PC-3 (cell line): ENCODE measurements around the gene LRRFIP2. TPM values are rescaled to one million over a fixed set of nuclear protein-coding genes. Genes with fewer than 3 reads are reported as not detected.
"Not testable (repeated sequence)": the region's sequence is repeated elsewhere in the genome, so short reads cannot be mapped to it uniquely, and the experiment has no call there.

Experiments used
- ATAC-seq: fragments of 200-7000 bp; cut with Tn5 transposase; 2 replicates; pipeline ENCODE4 v1.9.1; 2020; ENCODE audit warnings: mild to moderate bottlenecking, moderate library complexity
- BruUV-seq: library from RNA; stranded (reverse); fragments of 400-500 nt; replicated peaks from 2 replicates; lab custom pipeline; 2021; lab: Mats Ljungman, UMichigan
- CTCF ChIA-PET: fragments of 300-600 bp; sonication (Branson Sonifier 250); formaldehyde crosslinking; loops from one replicate; lab custom pipeline; 2022; ENCODE audit warnings: antibody characterized with exemption; lab: Charles Lee
- POLR2A ChIA-PET: fragments of 300-600 bp; sonication (Branson Sonifier 250); formaldehyde crosslinking; loops from one replicate; lab custom pipeline; 2022; ENCODE audit warnings: antibody characterized with exemption; ENCODE audit not compliant: unreplicated experiment; lab: Charles Lee
- DNase-seq: peaks from one replicate; pipeline ENCODE4 v3.0.0-alpha.2; 2015
- H2AFZ ChIP-seq: fragments of 300-600 bp; sonication (generic); 2 replicates; pipeline ENCODE4 v1.6.0; 2016; ENCODE audit warnings: antibody characterized with exemption, low read length
- H3F3A ChIP-seq: fragments of 300-600 bp; sonication (generic); one replicate; pipeline ENCODE4 v1.6.0; 2017; ENCODE audit warnings: antibody characterized with exemption, low read length, control low read depth, mild to moderate bottlenecking; ENCODE audit not compliant: unreplicated experiment
- H3K27ac ChIP-seq: fragments of 300-600 bp; sonication (generic); 2 replicates; pipeline ENCODE4 v1.5.1; 2016; ENCODE audit warnings: mild to moderate bottlenecking, low read length
- H3K27me3 ChIP-seq: fragments of 300-600 bp; sonication (generic); 2 replicates; pipeline ENCODE4 v1.6.1; 2016; ENCODE audit warnings: low read length, mixed read lengths
- H3K36me3 ChIP-seq: fragments of 300-600 bp; sonication (generic); 2 replicates; pipeline ENCODE4 v1.6.1; 2016; ENCODE audit warnings: low read depth, mixed run types, low read length, mixed read lengths
- H3K4me1 ChIP-seq: fragments of 300-600 bp; sonication (generic); 2 replicates; pipeline ENCODE4 v1.5.1; 2016; ENCODE audit warnings: low read length; ENCODE audit not compliant: insufficient read depth
- H3K4me2 ChIP-seq: fragments of 300-600 bp; sonication (generic); 2 replicates; pipeline ENCODE4 v1.6.0; 2016; ENCODE audit warnings: low read length
- H3K4me3 ChIP-seq: fragments of 300-600 bp; sonication (generic); 2 replicates; pipeline ENCODE4 v1.5.1; 2016; ENCODE audit warnings: mild to moderate bottlenecking, low read length, mixed read lengths
- H3K79me2 ChIP-seq: fragments of 300-600 bp; sonication (generic); 2 replicates; pipeline ENCODE4 v1.6.1; 2017; ENCODE audit warnings: low read length, mixed read lengths
- H3K9ac ChIP-seq: fragments of 300-600 bp; sonication (generic); 2 replicates; pipeline ENCODE4 v1.6.0; 2016; ENCODE audit warnings: mild to moderate bottlenecking, low read length
- H3K9me2 ChIP-seq: fragments of 300-600 bp; sonication (generic); replicated peaks from 2 replicates; pipeline ENCODE4 v1.6.1; 2016; ENCODE audit warnings: mixed run types, low read length, mixed read lengths
- H3K9me3 ChIP-seq: fragments of 300-600 bp; sonication (generic); 2 replicates; pipeline ENCODE4 v1.6.1; 2016; ENCODE audit warnings: low read length, mixed read lengths
- H4K20me1 ChIP-seq: fragments of 300-600 bp; sonication (generic); 2 replicates; pipeline ENCODE4 v1.6.1; 2016; ENCODE audit warnings: low read length, mixed read lengths
- CTCF ChIP-seq: fragments of 300-600 bp; sonication (generic); conservative IDR thresholded peaks from 2 replicates; pipeline ENCODE4 v1.5.1; 2017; ENCODE audit warnings: antibody characterized with exemption, low read depth, mild to moderate bottlenecking, low read length
- EZH2 ChIP-seq: fragments of 300-600 bp; sonication (generic); IDR thresholded peaks from one replicate; pipeline ENCODE4 v1.6.1; 2017; ENCODE audit warnings: antibody characterized with exemption, mild to moderate bottlenecking, low read length; ENCODE audit not compliant: unreplicated experiment
- EZH2phosphoT487 ChIP-seq: fragments of 300-600 bp; sonication (generic); IDR thresholded peaks from 2 replicates; pipeline ENCODE4 v1.6.1; 2018; ENCODE audit warnings: mild to moderate bottlenecking, antibody characterized with exemption, low read length, borderline replicate concordance
- intact Hi-C: fragments of 100-400 bp; cut with micrococcal nuclease; formaldehyde crosslinking; loops from 2 replicates; pipeline ENCODE4 v1.9.0; 2023
- total RNA-seq: library from RNA; depleted of rRNA; stranded (reverse); fragments of >200 nt; gene quantifications from 2 replicates; pipeline ENCODE4 v1.2.3, GENCODE V29; 2014

Gene LRRFIP2
- total RNA-seq, 1 experiment from 2014 or later: 54.7 TPM

- Histone ChIP-seq H4K20me1 (no peaks in the 10 kb centered on the region), H3K4me3 (no peak overlapping the region), H2AFZ (no peak overlapping the region), H3K9me2 (no peaks in the 10 kb centered on the region), H3K27ac (no peak overlapping the region), H3F3A (peaks cover 3% of the 10 kb centered on the region), H3K36me3 (no peaks in the 10 kb centered on the region), H3K9me3 (no peaks in the 10 kb centered on the region), H3K79me2 (no peaks in the 10 kb centered on the region), H3K27me3 (no peaks in the 10 kb centered on the region), H3K9ac (no peak overlapping the region), H3K4me1 (peaks cover 13% of the 10 kb centered on the region), H3K4me2 (no peak overlapping the region)
- TF ChIP-seq EZH2phosphoT487 (no peak), CTCF (no peak), EZH2 (no peak)
- ChIA-PET POLR2A (no interaction called here), CTCF (no interaction called here)
- intact Hi-C loops: no loop called here
- no TSS peak for BruUV-seq
- ATAC-seq (no peak), DNase-seq (no peak)
Observed at GRCh38 chr3:37216597-37217097, 42.3 kb upstream of the LRRFIP2 start.

- no peaks in the 10 kb centered on the region for H3F3A ChIP-seq
- TF ChIP-seq EZH2phosphoT487 (no peak), EZH2 (no peak), CTCF (no peak)
- H4K20me1 ChIP-seq: no peaks in the 10 kb centered on the region
- no TSS peak for BruUV-seq
- H3K36me3 ChIP-seq: no peaks in the 10 kb centered on the region
- no peak overlapping the region for H3K4me2 ChIP-seq
- H3K4me3 ChIP-seq: no peak overlapping the region
- H3K9me3 ChIP-seq: no peaks in the 10 kb centered on the region
- H2AFZ ChIP-seq: no peak overlapping the region
- H3K27me3 ChIP-seq: no peaks in the 10 kb centered on the region
- no peak overlapping the region for H3K27ac ChIP-seq
- intact Hi-C loops: loop anchor here (5.0 kb wide), 1 partner anchor 142 kb away; no protein-coding TSS in a partner anchor
- H3K9me2 ChIP-seq: no peaks in the 10 kb centered on the region
- H3K79me2 ChIP-seq: no peaks in the 10 kb centered on the region
- DNase-seq (peak; percentile 43), ATAC-seq (no peak)
- H3K4me1 ChIP-seq: no peaks in the 10 kb centered on the region; the same call in 1 of the 2 replicates
- H3K9ac ChIP-seq: no peak overlapping the region
- ChIA-PET CTCF (interaction anchor here (0.6 to 1.9 kb wide), 2 partner anchors 189 to 229 kb away, joined by 3 to 15 read pairs; no protein-coding TSS in a partner anchor), POLR2A (no interaction called here)
Observed at GRCh38 chr3:37214076-37214475, 39.7 kb upstream of the LRRFIP2 start.

GRCh38 chr3:37210230-37210629, 35.8 kb upstream of the LRRFIP2 start:
- Histone ChIP-seq H3K4me3 (no peak overlapping the region), H3K9ac (no peak overlapping the region), H3K79me2 (no peaks in the 10 kb centered on the region), H3K36me3 (no peaks in the 10 kb centered on the region), H3K27me3 (no peaks in the 10 kb centered on the region), H3K4me1 (no peaks in the 10 kb centered on the region; the same call in 1 of the 2 replicates), H3K27ac (no peak overlapping the region), H3F3A (no peaks in the 10 kb centered on the region), H3K9me2 (no peaks in the 10 kb centered on the region), H3K9me3 (no peaks in the 10 kb centered on the region), H2AFZ (no peak overlapping the region), H4K20me1 (no peaks in the 10 kb centered on the region), H3K4me2 (no peak overlapping the region)
- ATAC-seq (no peak), DNase-seq (no peak)
- ChIA-PET POLR2A (no interaction called here), CTCF (no interaction called here)
- BruUV-seq: no TSS peak
- intact Hi-C loops: loop anchor here (5.0 kb wide), 1 partner anchor 138 kb away; no protein-coding TSS in a partner anchor
- TF ChIP-seq CTCF (no peak), EZH2 (no peak), EZH2phosphoT487 (no peak)

- not testable (repeated sequence) for H3K9me3 ChIP-seq
Observed at GRCh38 chr3:37208576-37208975, 34.2 kb upstream of the LRRFIP2 start.

More at GRCh38 chr3:37208576-37208975, 34.2 kb upstream of the LRRFIP2 start:
- POLR2A ChIA-PET, H3K4me2 ChIP-seq, H3K27ac ChIP-seq, H3K36me3 ChIP-seq, H3K9ac ChIP-seq, ATAC-seq, H3K9me2 ChIP-seq, BruUV-seq, H3K4me1 ChIP-seq, H3K79me2 ChIP-seq, intact Hi-C loops, H3F3A ChIP-seq, H4K20me1 ChIP-seq, H3K27me3 ChIP-seq, H2AFZ ChIP-seq, H3K4me3 ChIP-seq, CTCF ChIA-PET, DNase-seq: not testable (repeated sequence)
